Body of pancreas (tissue), 4 donors: Measurements from ENCODE around the gene ECHDC1.

Experiments used
- CTCF ChIP-seq, 7 experiments: fragments of 450-650 bp in 4 of 7; fragments of 200-600 bp in 3 of 7; sonication (generic) in 3 of 7; IDR thresholded peaks; one replicate each; pipeline ENCODE4 v1.5.1; 2016 to 2019; ENCODE audit warnings: antibody characterized with exemption in 7 of 7
- POLR2A ChIP-seq, 3 donors: fragments of 450-650 bp; IDR thresholded peaks; one replicate each; pipeline ENCODE4 v1.6.1; 2016; ENCODE audit warnings: antibody characterized with exemption in 3 of 3, mild to moderate bottlenecking in 2 of 3

GRCh38 chr6:127383988-127384387 is 40.6 kb upstream of the ECHDC1 start:
- no peak for TF ChIP-seq CTCF (IDR thresholded peaks at IDR 0.05)
- TF ChIP-seq POLR2A (IDR thresholded peaks at IDR 0.05), result no peak
